AG09309 (cell line): ENCODE data around the gene GHSR.

ENCODE experiments used
- DNase-seq: peaks from one replicate; pipeline ENCODE4 v3.0.0-alpha.2; 2010; ENCODE audit warnings: low read depth
- H3K4me3 ChIP-seq: 2 replicates; pipeline ENCODE4 v1.5.1; 2011; ENCODE audit warnings: mild to moderate bottlenecking, low read depth, low read length, moderate library complexity; ENCODE audit not compliant: control insufficient read depth
- CTCF ChIP-seq: IDR thresholded peaks from 2 replicates; pipeline ENCODE4 v1.5.1; 2011; ENCODE audit warnings: mild to moderate bottlenecking, low read depth, low read length, inconsistent platforms; ENCODE audit not compliant: insufficient read depth, control insufficient read depth; ENCODE audit errors: missing control alignments

The GHSR gene

DNA sequence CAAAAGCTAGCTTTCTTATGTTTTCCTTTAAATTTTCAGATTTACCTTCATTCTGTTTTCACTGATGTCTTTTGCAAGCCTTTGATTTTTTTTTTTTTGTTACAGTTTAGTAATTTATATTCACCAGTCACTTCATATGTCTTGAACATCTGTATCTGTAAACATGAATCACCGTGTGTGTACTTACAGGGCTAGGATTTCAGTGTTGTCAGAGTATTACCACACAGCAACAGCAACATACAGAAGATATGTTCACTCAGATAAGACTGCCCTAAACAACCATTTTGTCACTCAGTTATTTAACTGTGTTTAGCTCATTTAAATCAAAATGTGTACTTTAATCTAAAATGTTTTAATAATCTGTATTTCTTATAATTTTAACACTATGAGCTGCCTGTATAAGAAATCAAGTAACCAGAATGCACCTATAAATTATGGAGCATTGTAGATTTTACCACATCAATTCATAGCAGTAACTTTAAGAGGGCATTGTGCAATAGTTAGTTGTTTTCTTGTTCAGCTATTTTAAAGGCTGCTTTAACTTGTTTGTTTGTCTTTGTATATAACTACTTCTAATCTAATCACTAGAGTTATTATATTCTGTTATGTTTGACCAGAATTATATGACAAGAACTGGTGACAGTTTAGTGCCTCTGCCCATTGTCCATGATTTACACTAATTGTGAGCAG, 50.4 kb downstream of the GHSR start:
- H3K4me3 ChIP-seq, result no peak overlapping the region
- TF ChIP-seq CTCF, result no peak
- DNase-seq, result no peak

DNA sequence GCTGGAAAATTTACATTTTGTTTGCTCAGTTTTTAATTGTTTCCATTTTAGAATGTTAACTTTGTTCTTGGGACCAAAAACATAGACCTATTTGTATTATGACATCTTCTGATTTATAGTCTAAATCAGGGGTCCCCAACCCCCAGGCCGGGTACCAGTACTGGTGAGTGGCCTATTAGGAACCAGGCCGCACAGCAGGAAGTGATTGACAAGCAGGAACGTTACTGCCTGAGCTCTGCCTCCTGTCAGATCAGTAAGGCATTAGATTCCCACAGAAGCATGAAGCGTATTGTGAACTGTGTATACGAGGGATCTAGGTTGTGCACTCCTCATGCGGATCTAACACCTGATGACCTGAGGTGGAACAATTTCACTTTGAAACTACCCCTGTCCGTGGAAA, 51.9 kb downstream of the GHSR start:
- TF ChIP-seq CTCF, result no peak
- H3K4me3 ChIP-seq, result no peak overlapping the region
- DNase-seq, result no peak

- TF ChIP-seq CTCF, result no peak
- DNase-seq, result no peak
Measured at GRCh38 chr3:172394692-172395091, 53.6 kb downstream of the GHSR start.

More at GRCh38 chr3:172394692-172395091, 53.6 kb downstream of the GHSR start:
- no peak overlapping the region for H3K4me3 ChIP-seq
